GM12878 (cell line): ENCODE measurements around the gene RPL32. TPM values are rescaled to one million over a fixed set of nuclear protein-coding genes. Genes with fewer than 3 reads are reported as not detected.

Source experiments
- ATAC-seq: fragments of 200-7000 bp; cut with Tn5 transposase; 3 replicates; pipeline ENCODE4 v1.9.1; 2020; ENCODE audit warnings: mild to moderate bottlenecking, moderate library complexity
- BruUV-seq: library from RNA; stranded (reverse); fragments of 400-500 nt; replicated peaks from 2 replicates; lab custom pipeline; 2021; lab: Mats Ljungman, UMichigan
- CTCF ChIA-PET: fragments of 300-600 bp; sonication (Branson Sonifier 250); formaldehyde crosslinking; extraction: SDS; loops from one replicate; lab custom pipeline; 2021; ENCODE audit warnings: inconsistent platforms; lab: Yijun Ruan, JAX
- POLR2A ChIA-PET: fragments of 350-600 bp; formaldehyde crosslinking; extraction: SDS; loops from one replicate; lab custom pipeline; 2021; ENCODE audit warnings: inconsistent platforms; lab: Charles Lee
- RAD21 ChIA-PET: fragments of 300-600 bp; sonication (Branson Sonifier 250); formaldehyde crosslinking; loops from one replicate; lab custom pipeline; 2023; ENCODE audit warnings: antibody characterized with exemption; ENCODE audit not compliant: unreplicated experiment; lab: Charles Lee
- SMC1A ChIA-PET: fragments of 300-600 bp; sonication (Branson Sonifier 250); formaldehyde crosslinking; loops from one replicate; lab custom pipeline; 2023; ENCODE audit not compliant: unreplicated experiment, uncharacterized antibody; lab: Charles Lee
- DNase-seq: peaks from one replicate; pipeline ENCODE4 v3.0.0-alpha.2; 2011; ENCODE audit warnings: low read depth, low spot score
- FAIRE-seq: peaks from 3 replicates; lab custom pipeline; 2011; peaks lifted over from hg19 to GRCh38; lab: Jason Lieb, UNC
- H2AFZ ChIP-seq: 2 replicates; pipeline ENCODE4 v1.6.0; 2011; ENCODE audit warnings: low read depth, low read length, control low read depth; ENCODE audit not compliant: control insufficient read depth
- H3K27ac ChIP-seq: 2 replicates; pipeline ENCODE4 v1.5.1; 2011; ENCODE audit warnings: control low read depth; ENCODE audit not compliant: control insufficient read depth, insufficient read depth
- H3K27me3 ChIP-seq, 2 experiments: replicated peaks in 1 of 2; 2 replicates each; pipeline versions ENCODE4 v1.6.0 to v1.6.1; 2011; ENCODE audit warnings: low read length in 1 of 2; ENCODE audit not compliant: control insufficient read depth in 2 of 2, insufficient read depth in 2 of 2
- H3K36me3 ChIP-seq, 2 experiments: 2 replicates each; pipeline ENCODE4 v1.5.1; 2011; ENCODE audit warnings: low read length in 1 of 2; ENCODE audit not compliant: control insufficient read depth in 2 of 2, insufficient read depth in 2 of 2
- H3K4me1 ChIP-seq: 2 replicates; pipeline ENCODE4 v1.6.1; 2011; ENCODE audit warnings: mild to moderate bottlenecking, low read length, moderate library complexity, mixed read lengths; ENCODE audit not compliant: control insufficient read depth, insufficient read depth
- H3K4me2 ChIP-seq: 2 replicates; pipeline ENCODE4 v1.6.0; 2011; ENCODE audit warnings: control low read depth; ENCODE audit not compliant: control insufficient read depth, insufficient read depth
- H3K4me3 ChIP-seq: fragments of 200-600 bp; sonication (generic); 2 replicates; pipeline ENCODE4 v1.5.1; 2016
- H3K79me2 ChIP-seq: 2 replicates; pipeline ENCODE4 v1.6.0; 2011; ENCODE audit warnings: low read length; ENCODE audit not compliant: control insufficient read depth, insufficient read depth
- H3K9ac ChIP-seq: 2 replicates; pipeline ENCODE4 v1.8.0; 2011; ENCODE audit warnings: low read length, control low read depth, mixed read lengths; ENCODE audit not compliant: control insufficient read depth, insufficient read depth
- H3K9me3 ChIP-seq: replicated peaks from 3 replicates; pipeline ENCODE4 v1.5.1; 2011; ENCODE audit warnings: mild to moderate bottlenecking, low read length; ENCODE audit not compliant: control insufficient read depth, insufficient read depth
- H4K20me1 ChIP-seq: 2 replicates; pipeline ENCODE4 v1.6.0; 2011; ENCODE audit not compliant: control insufficient read depth, insufficient read depth
- BMI1 ChIP-seq: fragments of 450-650 bp; IDR thresholded peaks from 2 replicates; pipeline ENCODE4 v1.6.1; 2016; ENCODE audit warnings: mild to moderate bottlenecking, moderate library complexity, borderline replicate concordance
- FOXK2 ChIP-seq: fragments of 450-650 bp; IDR thresholded peaks from 2 replicates; pipeline ENCODE4 v1.6.1; 2017; ENCODE audit warnings: mild to moderate bottlenecking, moderate library complexity
- MEF2B ChIP-seq: fragments of 450-650 bp; IDR thresholded peaks from 2 replicates; pipeline ENCODE4 v1.6.1; 2018; ENCODE audit warnings: mild to moderate bottlenecking, moderate library complexity; ENCODE audit not compliant: partially characterized antibody, poor library complexity, severe bottlenecking
- RAD51 ChIP-seq: fragments of 450-650 bp; IDR thresholded peaks from 2 replicates; pipeline ENCODE4 v1.6.1; 2016; ENCODE audit warnings: moderate library complexity, mild to moderate bottlenecking, inconsistent platforms
- RB1 ChIP-seq: fragments of 450-650 bp; formaldehyde crosslinking; IDR thresholded peaks from 2 replicates; pipeline ENCODE4 v1.6.1; 2017; ENCODE audit warnings: mild to moderate bottlenecking, borderline replicate concordance
- SREBF2 ChIP-seq: IDR thresholded peaks from 2 replicates; pipeline ENCODE4 v1.6.1; 2012; ENCODE audit warnings: mild to moderate bottlenecking, low read length
- YBX1 ChIP-seq: fragments of 450-650 bp; IDR thresholded peaks from 2 replicates; pipeline ENCODE4 v1.6.1; 2016; ENCODE audit warnings: antibody characterized with exemption
- ZNF384 ChIP-seq: IDR thresholded peaks from 2 replicates; pipeline ENCODE4 v1.6.1; 2012; ENCODE audit warnings: low read depth, mild to moderate bottlenecking, low read length, improper control_type of control experiment, borderline replicate concordance
- WGBS: methylation state at CpG from one replicate; pipeline ENCODE4 v1.1.6; 2016; ENCODE audit warnings: low lambda C conversion rate; ENCODE audit not compliant: insufficient replicate concordance, insufficient coverage; ENCODE audit errors: missing lambda C conversion rate; 5-methylcytosine and 5-hydroxymethylcytosine counted together
- in situ Hi-C: fragments of 300-500 bp; cut with MboI; formaldehyde crosslinking; loops from 9 replicates; pipeline ENCODE4 v1.14.3; 2018; ENCODE audit warnings: mixed read lengths
- intact Hi-C: fragments of 100-400 bp; cut with micrococcal nuclease; formaldehyde crosslinking; loops from one replicate; pipeline ENCODE4 v1.14.2; 2022; ENCODE audit not compliant: unreplicated experiment
- polyA plus RNA-seq, 11 experiments: library from polyadenylated mRNA; depleted of rRNA in 4 of 11; unstranded in 6 of 11; stranded (reverse) in 5 of 11; fragments of >200 nt; fragmentation: Nextera tagmentation in 4 of 11; fragmentation: Illumina TruSeq in 1 of 11; extraction: Ambion mirVana in 4 of 11; extraction: Trizol in 1 of 11; gene quantifications; 1 replicate in 1 of 11; 2 replicates in 10 of 11; pipeline versions ENCODE4 v1.2.1 to v1.2.3, GENCODE V29; 2011 to 2016; ENCODE audit warnings: inconsistent platforms in 2 of 11, missing spikeins in 2 of 11, low read depth in 1 of 11
- total RNA-seq, 4 experiments: library from RNA; depleted of rRNA in 3 of 4; stranded (reverse); fragments of >200 nt in 3 of 4; fragmentation: Illumina TruSeq in 1 of 4; extraction: Trizol in 1 of 4; gene quantifications; 2 replicates each; pipeline versions ENCODE4 v1.2.1 to v1.2.3, GENCODE V29; 2013 to 2021
- TF ChIP-seq, protein P1 (sequence below): fragments of 450-650 bp; IDR thresholded peaks from 2 replicates; pipeline ENCODE4 v1.6.1; 2017; ENCODE audit warnings: borderline replicate concordance
- TF ChIP-seq, protein P2 (sequence below): fragments of 150-350 bp; IDR thresholded peaks from 2 replicates; pipeline ENCODE4 v1.6.1; 2016; ENCODE audit warnings: low read depth, low read length
- TF ChIP-seq, protein P3 (sequence below): fragments of 450-650 bp; formaldehyde crosslinking; IDR thresholded peaks from 2 replicates; pipeline ENCODE4 v1.4.0; 2022; ENCODE audit warnings: mild to moderate bottlenecking, moderate library complexity

The RPL32 gene
- total and polyA plus RNA-seq, 10 of the 15 experiments (the other 5 are each of a cell fraction or from before 2014, with no cell fraction given) = 1,533 to 5,147 (median 3,350) TPM

DNA sequence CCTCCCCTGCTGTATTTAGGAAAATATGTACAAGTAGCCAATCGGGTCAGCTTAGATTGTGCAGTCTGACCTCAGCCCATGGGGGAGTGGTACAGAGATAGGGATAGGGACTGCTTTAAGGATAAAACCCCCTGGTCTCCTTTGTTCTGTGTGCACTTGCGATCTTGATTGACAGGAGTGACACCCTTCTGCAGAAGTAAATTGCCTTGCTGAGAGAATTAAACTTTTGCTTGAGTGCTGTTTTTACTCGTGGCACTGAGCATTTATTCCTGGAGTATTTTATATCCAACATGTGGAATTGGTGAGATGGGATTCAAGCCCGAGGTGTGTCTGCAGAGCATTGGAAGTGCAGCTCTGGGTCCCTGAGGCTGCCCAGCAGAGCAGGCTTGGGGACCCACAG is 23.9 kb upstream of the RPL32 start (continued):
- no peak for TF ChIP-seq BMI1
- no peak for TF ChIP-seq YBX1
- TF ChIP-seq ZNF384 = no peak
- TF ChIP-seq FOXK2 = no peak

DNA sequence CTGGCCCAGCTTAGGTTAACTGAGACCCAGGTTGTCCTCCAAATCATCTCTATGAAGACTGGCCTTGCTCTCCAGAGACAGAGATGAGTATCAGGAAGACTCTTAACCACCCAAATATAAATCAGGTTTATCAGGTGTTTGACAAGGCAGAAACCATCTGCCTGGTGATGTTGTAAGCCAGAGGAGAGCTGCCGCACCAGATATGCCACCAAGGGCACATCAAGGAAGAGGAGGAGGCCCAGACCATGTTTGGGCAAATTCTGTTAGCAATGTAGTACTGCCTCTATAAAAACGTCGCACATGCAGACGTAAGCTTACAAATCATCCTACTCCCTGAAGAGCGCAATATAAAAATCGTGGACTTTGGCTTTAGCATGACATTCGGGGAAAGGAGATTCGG is 21.0 kb upstream of the RPL32 start:
- ChIA-PET SMC1A (interaction anchor here (2.2 kb wide), 1 partner anchor 28 kb away, joined by 7 read pairs; no protein-coding TSS in a partner anchor), CTCF (interaction anchor here (1.3 to 2.1 kb wide), 4 partner anchors 10 to 31 kb away, joined by 3 to 6 read pairs (median 4); no protein-coding TSS in a partner anchor)
- intact Hi-C loops = loop anchor here (10.0 kb wide), 1 partner anchor 122 kb away; no protein-coding TSS in a partner anchor
- WGBS = 57% methylated on average over 8 of the region's 8 CpGs
- Histone ChIP-seq H3K27ac (no peak overlapping the region), H2AFZ (no peak overlapping the region), H4K20me1 (no peaks in the 10 kb centered on the region)
- ATAC-seq = no peak
- BruUV-seq = no TSS peak
- TF ChIP-seq, protein P1, sequence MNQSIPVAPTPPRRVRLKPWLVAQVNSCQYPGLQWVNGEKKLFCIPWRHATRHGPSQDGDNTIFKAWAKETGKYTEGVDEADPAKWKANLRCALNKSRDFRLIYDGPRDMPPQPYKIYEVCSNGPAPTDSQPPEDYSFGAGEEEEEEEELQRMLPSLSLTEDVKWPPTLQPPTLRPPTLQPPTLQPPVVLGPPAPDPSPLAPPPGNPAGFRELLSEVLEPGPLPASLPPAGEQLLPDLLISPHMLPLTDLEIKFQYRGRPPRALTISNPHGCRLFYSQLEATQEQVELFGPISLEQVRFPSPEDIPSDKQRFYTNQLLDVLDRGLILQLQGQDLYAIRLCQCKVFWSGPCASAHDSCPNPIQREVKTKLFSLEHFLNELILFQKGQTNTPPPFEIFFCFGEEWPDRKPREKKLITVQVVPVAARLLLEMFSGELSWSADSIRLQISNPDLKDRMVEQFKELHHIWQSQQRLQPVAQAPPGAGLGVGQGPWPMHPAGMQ = no peak
- no peak for TF ChIP-seq FOXK2
- TF ChIP-seq, protein P2, sequence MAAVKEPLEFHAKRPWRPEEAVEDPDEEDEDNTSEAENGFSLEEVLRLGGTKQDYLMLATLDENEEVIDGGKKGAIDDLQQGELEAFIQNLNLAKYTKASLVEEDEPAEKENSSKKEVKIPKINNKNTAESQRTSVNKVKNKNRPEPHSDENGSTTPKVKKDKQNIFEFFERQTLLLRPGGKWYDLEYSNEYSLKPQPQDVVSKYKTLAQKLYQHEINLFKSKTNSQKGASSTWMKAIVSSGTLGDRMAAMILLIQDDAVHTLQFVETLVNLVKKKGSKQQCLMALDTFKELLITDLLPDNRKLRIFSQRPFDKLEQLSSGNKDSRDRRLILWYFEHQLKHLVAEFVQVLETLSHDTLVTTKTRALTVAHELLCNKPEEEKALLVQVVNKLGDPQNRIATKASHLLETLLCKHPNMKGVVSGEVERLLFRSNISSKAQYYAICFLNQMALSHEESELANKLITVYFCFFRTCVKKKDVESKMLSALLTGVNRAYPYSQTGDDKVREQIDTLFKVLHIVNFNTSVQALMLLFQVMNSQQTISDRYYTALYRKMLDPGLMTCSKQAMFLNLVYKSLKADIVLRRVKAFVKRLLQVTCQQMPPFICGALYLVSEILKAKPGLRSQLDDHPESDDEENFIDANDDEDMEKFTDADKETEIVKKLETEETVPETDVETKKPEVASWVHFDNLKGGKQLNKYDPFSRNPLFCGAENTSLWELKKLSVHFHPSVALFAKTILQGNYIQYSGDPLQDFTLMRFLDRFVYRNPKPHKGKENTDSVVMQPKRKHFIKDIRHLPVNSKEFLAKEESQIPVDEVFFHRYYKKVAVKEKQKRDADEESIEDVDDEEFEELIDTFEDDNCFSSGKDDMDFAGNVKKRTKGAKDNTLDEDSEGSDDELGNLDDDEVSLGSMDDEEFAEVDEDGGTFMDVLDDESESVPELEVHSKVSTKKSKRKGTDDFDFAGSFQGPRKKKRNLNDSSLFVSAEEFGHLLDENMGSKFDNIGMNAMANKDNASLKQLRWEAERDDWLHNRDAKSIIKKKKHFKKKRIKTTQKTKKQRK = no peak
- TF ChIP-seq MEF2B = no peak
- TF ChIP-seq, protein P3, sequence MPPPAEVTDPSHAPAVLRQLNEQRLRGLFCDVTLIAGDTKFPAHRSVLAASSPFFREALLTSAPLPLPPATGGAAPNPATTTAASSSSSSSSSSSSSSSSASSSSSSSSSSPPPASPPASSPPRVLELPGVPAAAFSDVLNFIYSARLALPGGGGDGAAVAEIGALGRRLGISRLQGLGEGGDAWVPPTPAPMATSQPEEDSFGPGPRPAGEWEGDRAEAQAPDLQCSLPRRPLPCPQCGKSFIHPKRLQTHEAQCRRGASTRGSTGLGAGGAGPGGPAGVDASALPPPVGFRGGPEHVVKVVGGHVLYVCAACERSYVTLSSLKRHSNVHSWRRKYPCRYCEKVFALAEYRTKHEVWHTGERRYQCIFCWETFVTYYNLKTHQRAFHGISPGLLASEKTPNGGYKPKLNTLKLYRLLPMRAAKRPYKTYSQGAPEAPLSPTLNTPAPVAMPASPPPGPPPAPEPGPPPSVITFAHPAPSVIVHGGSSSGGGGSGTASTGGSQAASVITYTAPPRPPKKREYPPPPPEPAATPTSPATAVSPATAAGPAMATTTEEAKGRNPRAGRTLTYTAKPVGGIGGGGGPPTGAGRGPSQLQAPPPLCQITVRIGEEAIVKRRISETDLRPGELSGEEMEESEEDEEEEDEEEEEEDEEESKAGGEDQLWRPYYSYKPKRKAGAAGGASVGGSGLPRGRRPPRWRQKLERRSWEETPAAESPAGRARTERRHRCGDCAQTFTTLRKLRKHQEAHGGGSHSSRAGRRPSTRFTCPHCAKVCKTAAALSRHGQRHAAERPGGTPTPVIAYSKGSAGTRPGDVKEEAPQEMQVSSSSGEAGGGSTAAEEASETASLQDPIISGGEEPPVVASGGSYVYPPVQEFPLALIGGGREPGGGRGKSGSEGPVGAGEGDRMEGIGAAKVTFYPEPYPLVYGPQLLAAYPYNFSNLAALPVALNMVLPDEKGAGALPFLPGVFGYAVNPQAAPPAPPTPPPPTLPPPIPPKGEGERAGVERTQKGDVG (CRISPR knock-in tag) = no peak
- TF ChIP-seq RAD51 = no peak
- no peak for TF ChIP-seq RB1
- no peak for TF ChIP-seq SREBF2
- TF ChIP-seq, all 136 proteins: peak for 0
- Histone ChIP-seq H3K4me2 (no peak overlapping the region), H3K4me1 (no peaks in the 10 kb centered on the region), H3K36me3 (no peaks in the 10 kb centered on the region), H3K9ac (no peak overlapping the region), H3K4me3 (no peak overlapping the region), H3K79me2 (no peaks in the 10 kb centered on the region), H3K27me3 (no peaks in the 10 kb centered on the region; a peak in 2 of 4 replicates), H3K9me3 (no peaks in the 10 kb centered on the region; the same call in 2 of the 3 replicates)
- DNase-seq (no peak), FAIRE-seq (no peak)
- ChIA-PET RAD21 (no interaction called here), POLR2A (interaction anchor here (0.6 kb wide), 1 partner anchor 27 kb away, joined by 7 read pairs; no protein-coding TSS in a partner anchor)
- in situ Hi-C loops = no loop called here
